Ovary (tissue), 3 donors: ENCODE measurements around the gene RFFL.
"Not testable (repeated sequence)": the region's sequence is repeated elsewhere in the genome, so short reads cannot be mapped to it uniquely, and the experiment has no call there.

Source experiments
- CTCF ChIP-seq, 3 donors: fragments of 450-650 bp in 2 of 3; fragments of 200-600 bp in 1 of 3; IDR thresholded peaks; one replicate each; pipeline versions ENCODE4 v1.5.1 to v1.8.0; 2016 to 2022; ENCODE audit warnings: antibody characterized with exemption in 3 of 3, mild to moderate bottlenecking in 1 of 3
- POLR2A ChIP-seq: fragments of 450-650 bp; IDR thresholded peaks from one replicate; pipeline ENCODE4 v1.6.1; 2017; ENCODE audit warnings: antibody characterized with exemption, mild to moderate bottlenecking, moderate library complexity
- donor health status: DM: no; HTN: no; CAD: no.

- TF ChIP-seq CTCF (IDR thresholded peaks at IDR 0.05); POLR2A: not testable (repeated sequence)
Observed at GRCh38 chr17:35028097-35028496, 35.4 kb downstream of the RFFL start.
